MM.1S (cell line): Measurements from ENCODE around the gene FAM124B.
"Not testable (repeated sequence)": the region's sequence is repeated elsewhere in the genome, so short reads cannot be mapped to it uniquely, and the experiment has no call there.

Experiments
- DNase-seq: peaks from one replicate; pipeline ENCODE4 v3.0.0-alpha.2; 2015
- H2AFZ ChIP-seq: fragments of 300-600 bp; sonication (generic); 2 replicates; pipeline ENCODE4 v1.6.0; 2016; ENCODE audit warnings: antibody characterized with exemption, low read length
- H3F3A ChIP-seq: fragments of 300-600 bp; sonication (generic); 2 replicates; pipeline ENCODE4 v1.6.1; 2016; ENCODE audit warnings: mild to moderate bottlenecking, antibody characterized with exemption, low read length, moderate library complexity, mixed read lengths; ENCODE audit not compliant: insufficient read depth
- H3K27ac ChIP-seq: fragments of 300-600 bp; sonication (generic); 2 replicates; pipeline ENCODE4 v1.5.1; 2016; ENCODE audit warnings: mild to moderate bottlenecking, low read length
- H3K27me3 ChIP-seq: fragments of 300-600 bp; sonication (generic); replicated peaks from 2 replicates; pipeline ENCODE4 v1.6.0; 2016; ENCODE audit warnings: low read length; ENCODE audit not compliant: insufficient read depth
- H3K36me3 ChIP-seq: fragments of 300-600 bp; sonication (generic); replicated peaks from 2 replicates; pipeline ENCODE4 v1.6.1; 2016; ENCODE audit warnings: mild to moderate bottlenecking, low read length, mixed read lengths; ENCODE audit not compliant: insufficient read depth
- H3K4me1 ChIP-seq: fragments of 300-600 bp; sonication (generic); 2 replicates; pipeline ENCODE4 v1.6.1; 2016; ENCODE audit warnings: low read length, mixed read lengths
- H3K4me2 ChIP-seq: fragments of 300-600 bp; sonication (generic); 2 replicates; pipeline ENCODE4 v1.6.0; 2016; ENCODE audit warnings: low read depth, low read length
- H3K4me3 ChIP-seq: fragments of 300-600 bp; sonication (generic); 2 replicates; pipeline ENCODE4 v1.5.1; 2016; ENCODE audit warnings: low read length, mixed read lengths
- H3K79me2 ChIP-seq: fragments of 300-600 bp; sonication (generic); 2 replicates; pipeline ENCODE4 v1.6.1; 2016; ENCODE audit warnings: mixed run types, low read length, mixed read lengths
- H3K9ac ChIP-seq: fragments of 300-600 bp; sonication (generic); 2 replicates; pipeline ENCODE4 v1.6.1; 2016; ENCODE audit warnings: low read length, mixed read lengths
- H3K9me2 ChIP-seq: fragments of 300-600 bp; sonication (generic); replicated peaks from 2 replicates; pipeline ENCODE4 v1.6.1; 2016; ENCODE audit warnings: mild to moderate bottlenecking, low read length, mixed read lengths; ENCODE audit not compliant: insufficient read depth
- H3K9me3 ChIP-seq: fragments of 300-600 bp; sonication (generic); replicated peaks from 2 replicates; pipeline ENCODE4 v1.6.1; 2016; ENCODE audit warnings: mild to moderate bottlenecking, low read length, mixed read lengths; ENCODE audit not compliant: insufficient read depth
- H4K20me1 ChIP-seq: fragments of 300-600 bp; sonication (generic); 2 replicates; pipeline ENCODE4 v1.6.1; 2016; ENCODE audit warnings: mild to moderate bottlenecking, low read length, moderate library complexity, mixed read lengths; ENCODE audit not compliant: insufficient read depth
- CTCF ChIP-seq: fragments of 300-600 bp; sonication (generic); IDR thresholded peaks from 2 replicates; pipeline ENCODE4 v1.5.1; 2016; ENCODE audit warnings: antibody characterized with exemption, low read length, mixed read lengths
- EZH2 ChIP-seq: fragments of 300-600 bp; sonication (generic); optimal IDR thresholded peaks from 2 replicates; pipeline ENCODE3; 2017; ENCODE audit warnings: low read depth, mild to moderate bottlenecking, antibody characterized with exemption, low read length, mixed read lengths
- EZH2phosphoT487 ChIP-seq: fragments of 300-600 bp; sonication (generic); IDR thresholded peaks from 2 replicates; pipeline ENCODE4 v1.6.1; 2018; ENCODE audit warnings: antibody characterized with exemption, low read length

The FAM124B gene

DNA sequence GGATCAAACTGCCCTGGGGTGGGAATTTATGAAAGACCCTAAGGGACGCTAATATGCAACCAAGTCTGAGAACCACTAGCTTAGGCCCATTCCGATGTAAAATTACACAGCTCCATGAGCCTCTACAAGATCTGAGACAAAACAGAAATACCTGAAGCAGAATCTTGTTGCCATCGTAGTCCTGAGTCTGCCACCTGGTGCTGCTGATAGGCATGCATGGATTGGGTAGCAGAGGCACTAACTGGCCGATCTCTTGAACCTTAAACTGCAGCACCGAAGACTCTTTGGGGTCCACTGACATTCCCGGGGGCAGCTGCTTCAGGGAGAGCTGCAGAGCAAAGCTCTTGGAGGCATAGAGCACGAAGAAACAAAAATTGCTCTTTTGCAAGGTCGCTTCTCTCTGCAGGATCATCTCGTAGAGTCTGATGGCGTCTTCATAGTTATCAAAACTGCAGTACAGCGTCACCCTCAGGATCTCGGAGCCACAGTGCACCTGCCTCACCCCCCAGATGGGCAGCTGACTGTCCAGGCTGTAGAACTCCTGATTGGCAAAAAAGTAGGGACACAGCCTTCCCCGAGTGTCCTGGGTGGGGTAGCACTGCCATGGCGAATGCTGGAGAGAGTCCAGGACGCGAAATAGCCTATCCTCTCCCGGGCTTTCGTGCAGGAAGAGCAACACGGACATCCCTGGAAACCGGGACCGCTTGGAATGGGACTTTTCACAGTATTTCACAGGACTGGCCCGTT lies 848 bp downstream of the FAM124B start:
- H3K27me3 ChIP-seq, result no peaks in the 10 kb centered on the region
- H3K9me3 ChIP-seq, result no peaks in the 10 kb centered on the region
- H3K4me1 ChIP-seq, result no peaks in the 10 kb centered on the region
- H4K20me1 ChIP-seq, result no peaks in the 10 kb centered on the region
- H3K4me2 ChIP-seq, result no peak overlapping the region
- H3K9ac ChIP-seq, result no peak overlapping the region
- H3K9me2 ChIP-seq, result no peaks in the 10 kb centered on the region
- TF ChIP-seq EZH2phosphoT487, result no peak
- no peak for TF ChIP-seq EZH2
- no peak for TF ChIP-seq CTCF
- H3K79me2 ChIP-seq, result no peaks in the 10 kb centered on the region
- no peaks in the 10 kb centered on the region for H3F3A ChIP-seq
- H3K4me3 ChIP-seq, result no peak overlapping the region
- H3K36me3 ChIP-seq, result no peaks in the 10 kb centered on the region
- no peak overlapping the region for H2AFZ ChIP-seq
- DNase-seq, result no peak
- H3K27ac ChIP-seq, result no peak overlapping the region

- no peaks in the 10 kb centered on the region for H3K36me3 ChIP-seq
- no peak overlapping the region for H2AFZ ChIP-seq
- H3K79me2 ChIP-seq, result no peaks in the 10 kb centered on the region
- no peak for TF ChIP-seq CTCF
- TF ChIP-seq EZH2, result no peak
- no peak overlapping the region for H3K4me3 ChIP-seq
- no peak for DNase-seq
- H3K27me3 ChIP-seq, result no peaks in the 10 kb centered on the region
- no peaks in the 10 kb centered on the region for H4K20me1 ChIP-seq
- no peak overlapping the region for H3K27ac ChIP-seq
- H3F3A ChIP-seq, result no peaks in the 10 kb centered on the region
- no peaks in the 10 kb centered on the region for H3K9me2 ChIP-seq
- no peaks in the 10 kb centered on the region for H3K4me1 ChIP-seq
- no peaks in the 10 kb centered on the region for H3K9me3 ChIP-seq
- H3K4me2 ChIP-seq, result no peak overlapping the region
- no peak overlapping the region for H3K9ac ChIP-seq
Observed at GRCh38 chr2:224400174-224400810, 1.6 kb downstream of the FAM124B start.

- Histone ChIP-seq H3F3A (no peaks in the 10 kb centered on the region), H3K4me1 (no peaks in the 10 kb centered on the region), H3K9me2 (no peaks in the 10 kb centered on the region), H3K4me2 (no peak overlapping the region), H3K27ac (no peak overlapping the region), H3K4me3 (no peak overlapping the region), H3K9ac (no peak overlapping the region), H3K9me3 (no peaks in the 10 kb centered on the region), H4K20me1 (no peaks in the 10 kb centered on the region), H3K27me3 (no peaks in the 10 kb centered on the region), H3K79me2 (no peaks in the 10 kb centered on the region), H3K36me3 (no peaks in the 10 kb centered on the region), H2AFZ (no peak overlapping the region)
- DNase-seq, result no peak
- TF ChIP-seq CTCF, result no peak
- TF ChIP-seq EZH2phosphoT487, result no peak
- TF ChIP-seq EZH2, result no peak
Observed at GRCh38 chr2:224398289-224398688, 3.6 kb downstream of the FAM124B start.

- H3K9me3 ChIP-seq, DNase-seq, H3K9me2 ChIP-seq, H3K4me1 ChIP-seq, H3F3A ChIP-seq, H3K27ac ChIP-seq, H4K20me1 ChIP-seq, H3K27me3 ChIP-seq, H3K36me3 ChIP-seq, H2AFZ ChIP-seq, H3K4me2 ChIP-seq, H3K79me2 ChIP-seq, H3K9ac ChIP-seq, H3K4me3 ChIP-seq: not testable (repeated sequence)
Observed at GRCh38 chr2:224397100-224397499, 4.8 kb downstream of the FAM124B start.
